ENCODE measurements around the gene RERE.

DNA sequence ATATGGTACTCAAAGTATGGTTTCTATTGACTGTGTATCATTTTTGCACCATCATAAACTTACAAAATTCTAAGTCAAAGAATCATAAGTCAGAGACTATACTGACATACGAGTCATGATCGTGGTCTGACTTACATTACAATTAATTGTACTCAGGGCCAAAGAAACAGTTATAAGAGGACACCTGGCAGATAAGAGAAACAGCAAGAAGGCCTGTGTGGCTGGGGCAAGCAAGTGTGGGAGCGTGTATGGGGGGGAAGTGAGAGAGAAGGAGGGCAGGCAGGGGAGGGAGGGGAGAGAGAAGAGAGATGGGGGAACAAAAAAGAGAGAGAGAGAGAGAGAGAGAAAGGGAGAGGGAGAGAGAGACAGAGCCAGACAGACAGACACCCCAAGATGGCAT is 70.9 kb downstream of the RERE start:
- TF ChIP-seq POLR2A (IDR thresholded peaks at IDR 0.05) (no peak), CTCF (IDR thresholded peaks at IDR 0.05) (no peak)

Measured in body of pancreas (tissue), 4 donors.